CD4-positive, alpha-beta memory T cell (primary cell): ENCODE results near the gene DKC1. TPM values are rescaled to one million over a fixed set of nuclear protein-coding genes. Genes with fewer than 3 reads are reported as not detected.

Experiments
- CTCF ChIA-PET: fragments of 350-600 bp; sonication (Branson Sonifier 250); formaldehyde crosslinking; loops from one replicate; lab custom pipeline; 2021; ENCODE audit warnings: inconsistent platforms; ENCODE audit not compliant: partially characterized antibody; lab: Charles Lee
- POLR2A ChIA-PET: fragments of 350-600 bp; sonication (Branson Sonifier 250); formaldehyde crosslinking; loops from one replicate; lab custom pipeline; 2021; ENCODE audit not compliant: partially characterized antibody; lab: Charles Lee
- DNase-seq, 5 donors: peaks; one replicate each; pipeline versions ENCODE4 v3.0.0 to v3.0.0-alpha.2; 2020 to 2022; ENCODE audit warnings: mixed read lengths in 1 of 5
- H3K27ac ChIP-seq: one replicate; pipeline ENCODE4 v1.7.0; 2013; ENCODE audit warnings: low read depth, low read length
- H3K27me3 ChIP-seq: 2 replicates; pipeline ENCODE4 v1.7.0; 2013; ENCODE audit warnings: mild to moderate bottlenecking, low read length, moderate library complexity; ENCODE audit not compliant: insufficient read depth
- H3K36me3 ChIP-seq: 2 replicates; pipeline ENCODE4 v1.7.0; 2013; ENCODE audit warnings: mild to moderate bottlenecking, low read length, moderate library complexity; ENCODE audit not compliant: insufficient read depth
- H3K4me1 ChIP-seq: 2 replicates; pipeline ENCODE4 v1.7.0; 2013; ENCODE audit warnings: mild to moderate bottlenecking, low read length, moderate library complexity; ENCODE audit not compliant: insufficient read depth
- H3K4me3 ChIP-seq, 2 donors: one replicate each; pipeline ENCODE4 v1.7.0; 2013; ENCODE audit warnings: low read length in 2 of 2, mild to moderate bottlenecking in 1 of 2
- H3K9me3 ChIP-seq, 2 donors: one replicate each; pipeline ENCODE4 v1.7.0; 2013; ENCODE audit warnings: low read length in 2 of 2, control low read depth in 1 of 2; ENCODE audit not compliant: control insufficient read depth in 1 of 2
- H3K27ac Mint-ChIP-seq, 7 donors: one replicate each; pipeline ENCODE4 v1.8.0; 2020 to 2021; ENCODE audit warnings: mixed read lengths in 7 of 7, mild to moderate bottlenecking in 6 of 7, inconsistent platforms in 3 of 7, moderate library complexity in 3 of 7
- H3K27me3 Mint-ChIP-seq, 2 donors: one replicate each; pipeline ENCODE4 v1.8.0; 2020 to 2021; ENCODE audit warnings: mixed read lengths in 2 of 2
- H3K36me3 Mint-ChIP-seq, 2 donors: one replicate each; pipeline ENCODE4 v1.8.0; 2020 to 2021; ENCODE audit warnings: mixed read lengths in 2 of 2, inconsistent platforms in 1 of 2, mild to moderate bottlenecking in 1 of 2
- H3K4me1 Mint-ChIP-seq, 4 donors: one replicate each; pipeline ENCODE4 v1.8.0; 2020 to 2021; ENCODE audit warnings: mixed read lengths in 4 of 4, mild to moderate bottlenecking in 1 of 4
- H3K4me3 Mint-ChIP-seq, 8 donors: one replicate each; pipeline ENCODE4 v1.8.0; 2020 to 2021; ENCODE audit warnings: mixed read lengths in 8 of 8, mild to moderate bottlenecking in 7 of 8, moderate library complexity in 6 of 8, inconsistent platforms in 3 of 8
- H3K9me3 Mint-ChIP-seq, 8 donors: one replicate each; pipeline ENCODE4 v1.8.0; 2020 to 2021; ENCODE audit warnings: mixed read lengths in 8 of 8, mild to moderate bottlenecking in 5 of 8, inconsistent platforms in 3 of 8, moderate library complexity in 1 of 8
- intact Hi-C: fragments of 100-400 bp; cut with micrococcal nuclease; formaldehyde crosslinking; loops from one replicate; pipeline ENCODE4 v1.15.1; 2023
- polyA plus RNA-seq, 2 donors: library from polyadenylated mRNA; unstranded; fragments of 300-500 nt; fragmentation: Illumina TruSeq; gene quantifications; one replicate each; pipeline ENCODE4 v1.2.3, GENCODE V29; 2021
- total RNA-seq, 2 experiments: library from RNA; stranded (reverse); gene quantifications; one replicate each; pipeline ENCODE4 v1.2.3, GENCODE V29; 2021

DKC1 gene
- total and polyA plus RNA-seq, 4 experiments from 2014 or later = 30.4 to 63.9 (median 50.7) TPM

DNA sequence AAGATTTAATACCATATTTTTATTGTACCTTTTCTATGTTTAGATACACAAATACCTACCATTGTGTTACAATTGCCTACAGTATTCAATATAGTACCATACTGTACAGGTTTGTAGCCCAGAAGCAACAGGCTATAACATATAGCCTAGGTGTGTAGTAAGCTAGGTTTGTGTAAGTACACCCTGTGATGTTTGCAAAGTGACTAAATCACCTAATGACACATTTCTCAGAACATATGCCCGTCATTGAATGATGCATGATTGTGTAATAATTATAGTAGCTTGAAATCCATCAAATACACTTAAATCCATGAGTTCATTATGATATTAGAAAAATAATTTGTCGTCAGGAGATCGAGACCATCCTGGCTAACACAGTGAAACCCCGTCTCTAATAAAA, 42.6 kb upstream of the DKC1 start:
- Histone ChIP-seq H3K27me3 (no peaks in the 10 kb centered on the region), H3K4me3 (no peak overlapping the region), H3K9me3 (no peaks in the 10 kb centered on the region), H3K36me3 (no peaks in the 10 kb centered on the region), H3K27ac (no peak overlapping the region), H3K4me1 (peaks cover 75% of the 10 kb centered on the region)
- ChIA-PET POLR2A (interaction anchor here (0.7 to 4.8 kb wide), 4 partner anchors 12 to 29 kb away, joined by 3 to 51 read pairs (median 28); partner anchors contain the start of gene GAB3), CTCF (interaction anchor here (4.7 to 5.3 kb wide), 2 partner anchors 12 to 29 kb away, joined by 29 to 78 read pairs; partner anchors contain the start of gene GAB3)
- Mint-ChIP-seq H3K36me3 (peaks cover 0 to 2% of the 10 kb centered on the region in 2 donors), H3K9me3 (no peaks in the 10 kb centered on the region), H3K27ac (peak overlapping the region in 2 of 7 donors; percentile 81 to 89), H3K4me1 (peaks cover 50 to 72% (median 59%) of the 10 kb centered on the region in 4 donors), H3K4me3 (no peak overlapping the region), H3K27me3 (no peaks in the 10 kb centered on the region)
- no peak for DNase-seq
- intact Hi-C loops = no loop called here

DNA sequence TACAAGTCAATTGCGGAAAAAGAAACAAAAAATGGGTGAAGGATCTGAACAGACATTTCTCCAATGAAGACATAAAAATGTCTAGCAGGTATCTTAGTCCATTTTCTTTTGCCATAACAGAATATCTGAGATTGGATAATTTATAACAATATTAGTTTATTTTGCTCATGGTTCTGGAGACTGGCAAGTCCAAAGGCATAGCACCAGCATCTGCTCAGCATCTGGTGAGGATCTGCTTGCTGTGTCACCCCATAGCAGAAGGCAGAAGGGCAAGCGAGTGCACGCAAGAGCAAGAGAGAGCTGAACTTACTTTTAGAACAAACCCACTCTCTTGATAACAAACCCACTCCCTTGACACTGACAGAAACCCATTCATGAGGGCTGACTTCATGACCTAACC, 41.5 kb upstream of the DKC1 start:
- Histone ChIP-seq H3K27ac (no peak overlapping the region), H3K36me3 (no peaks in the 10 kb centered on the region), H3K4me3 (no peak overlapping the region), H3K9me3 (no peaks in the 10 kb centered on the region), H3K4me1 (peaks cover 79% of the 10 kb centered on the region), H3K27me3 (no peaks in the 10 kb centered on the region)
- ChIA-PET CTCF (interaction anchor here (5.3 kb wide), 1 partner anchor 28 kb away, joined by 78 read pairs; the partner anchor contains the start of gene GAB3), POLR2A (no interaction called here)
- H3K4me1 Mint-ChIP-seq = peaks cover 55 to 79% (median 68%) of the 10 kb centered on the region in 4 donors
- DNase-seq = no peak
- no peaks in the 10 kb centered on the region for H3K36me3 Mint-ChIP-seq
- intact Hi-C loops = no loop called here
- H3K27me3 Mint-ChIP-seq = no peaks in the 10 kb centered on the region
- peak overlapping the region in 2 of 7 donors; percentile 42 to 45 for H3K27ac Mint-ChIP-seq
- H3K4me3 Mint-ChIP-seq = no peak overlapping the region
- H3K9me3 Mint-ChIP-seq = no peaks in the 10 kb centered on the region

DNA sequence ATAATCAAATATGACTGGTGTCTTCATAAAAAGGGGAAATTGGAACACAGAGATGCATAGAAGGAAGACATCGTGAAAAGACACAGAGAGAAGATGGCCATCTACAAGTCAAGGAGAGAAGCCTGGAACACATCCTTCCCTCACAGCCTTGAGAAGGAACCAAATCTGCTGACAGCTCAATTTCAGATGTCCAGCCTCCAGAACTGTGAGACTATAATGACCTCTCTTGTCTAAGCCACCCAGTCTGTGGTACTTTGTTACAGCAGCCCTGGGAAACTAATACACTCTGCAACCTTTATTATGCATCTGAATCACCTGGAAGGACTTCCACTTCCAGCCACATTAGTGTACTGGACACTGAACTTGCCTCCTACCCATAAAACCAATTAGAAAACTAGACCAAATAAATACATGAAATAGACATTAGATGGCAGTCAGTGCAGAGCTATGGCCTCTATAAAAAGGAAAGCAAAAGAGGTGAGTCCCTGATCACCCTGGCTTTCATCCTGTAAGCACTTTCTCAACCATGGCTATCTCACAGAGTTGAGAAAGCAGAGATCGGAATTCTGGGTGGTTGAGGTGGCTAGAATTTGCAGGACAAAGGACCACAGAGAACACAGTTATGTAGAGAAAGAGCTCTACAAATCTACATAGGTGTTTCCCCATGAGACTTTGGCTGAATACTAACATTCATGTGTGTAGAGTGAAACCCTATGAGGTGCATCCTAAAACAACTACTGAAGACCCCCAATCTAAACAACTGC, 37.5 kb upstream of the DKC1 start:
- peak in 1 of 5 donors; percentile 24 for DNase-seq
- Mint-ChIP-seq H3K27ac (peak overlapping the region; percentile 75 to 90 (median 84)), H3K36me3 (no peaks in the 10 kb centered on the region), H3K4me3 (peak overlapping the region in 7 of 8 donors; percentile 7 to 65 (median 25)), H3K27me3 (no peaks in the 10 kb centered on the region), H3K4me1 (peaks cover 42 to 70% (median 63%) of the 10 kb centered on the region in 4 donors), H3K9me3 (peaks cover 0 to 1% (median 0%) of the 10 kb centered on the region in 8 donors)
- no peaks in the 10 kb centered on the region for H3K27me3 ChIP-seq
- ChIA-PET POLR2A (interaction anchor here (1.2 to 3.1 kb wide), 6 partner anchors 9 to 37 kb away, joined by 3 to 33 read pairs (median 8); partner anchors contain the start of genes DKC1 and GAB3), CTCF (interaction anchor here (1.2 to 4.0 kb wide), 6 partner anchors 8 to 25 kb away, joined by 5 to 57 read pairs (median 6); partner anchors contain the start of gene GAB3)
- peak overlapping the region; percentile 31 for H3K27ac ChIP-seq
- no peaks in the 10 kb centered on the region for H3K36me3 ChIP-seq
- intact Hi-C loops = loop anchor here (1.0 kb wide), 1 partner anchor 23 kb away; no protein-coding TSS in a partner anchor
- no peak overlapping the region for H3K4me3 ChIP-seq
- no peaks in the 10 kb centered on the region for H3K9me3 ChIP-seq
- peaks cover 68% of the 10 kb centered on the region for H3K4me1 ChIP-seq

DNA sequence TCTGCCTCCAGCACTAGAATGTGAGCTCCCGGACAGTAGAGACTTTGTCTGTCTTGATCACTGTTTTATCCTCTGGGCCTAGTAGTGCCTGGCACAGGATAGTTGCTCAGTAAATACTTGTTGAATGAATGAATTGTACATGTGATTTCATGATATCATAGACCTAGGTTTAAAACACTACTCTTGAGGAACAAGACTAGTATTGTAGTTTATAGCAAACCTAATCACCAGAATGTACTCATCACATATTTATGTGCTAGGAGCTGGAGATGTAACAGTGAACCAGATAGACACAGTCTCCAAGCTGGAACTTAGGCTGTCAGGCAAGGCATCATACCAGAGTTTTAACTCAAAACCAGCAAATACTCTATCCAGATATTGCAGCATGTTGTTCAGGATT, 35.2 kb upstream of the DKC1 start:
- Mint-ChIP-seq H3K4me1 (peaks cover 48 to 82% (median 72%) of the 10 kb centered on the region in 4 donors), H3K27ac (peak overlapping the region in 4 of 7 donors; percentile 9 to 84 (median 57))
- CTCF ChIA-PET = interaction anchor here (2.6 to 9.3 kb wide), 2 partner anchors 10 to 21 kb away, joined by 17 to 77 read pairs; partner anchors contain the start of gene GAB3

DNA sequence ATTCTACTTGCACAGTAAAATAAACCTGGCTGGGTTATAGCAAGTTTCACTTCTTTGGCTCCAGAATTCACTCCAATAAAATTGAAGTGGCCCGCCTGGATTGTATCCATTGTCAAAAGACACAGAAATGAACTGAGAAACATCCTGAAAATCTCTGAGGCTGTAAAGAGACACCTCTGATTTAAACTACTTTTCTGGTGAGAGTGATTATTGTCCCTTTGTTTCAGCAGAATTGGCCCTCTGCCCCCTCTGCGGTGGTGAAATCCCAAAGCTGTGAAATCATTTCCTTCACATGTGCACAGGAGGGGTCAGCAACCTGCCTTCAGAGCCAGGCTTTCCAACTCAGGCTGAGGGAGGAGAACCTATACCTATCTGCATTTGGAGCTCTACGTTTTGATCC, 34.8 kb upstream of the DKC1 start:
- CTCF ChIA-PET = interaction anchor here (2.6 to 9.3 kb wide), 2 partner anchors 10 to 21 kb away, joined by 17 to 77 read pairs; partner anchors contain the start of gene GAB3
- Mint-ChIP-seq H3K27me3 (no peaks in the 10 kb centered on the region), H3K27ac (peak overlapping the region in 1 of 7 donors; percentile 50), H3K4me1 (peaks cover 52 to 86% (median 76%) of the 10 kb centered on the region in 4 donors), H3K36me3 (peaks cover 0 to 2% of the 10 kb centered on the region in 2 donors), H3K4me3 (no peak overlapping the region), H3K9me3 (peaks cover 0 to 1% (median 0%) of the 10 kb centered on the region in 8 donors)
- intact Hi-C loops = no loop called here
- no peaks in the 10 kb centered on the region for H3K9me3 ChIP-seq
- no peaks in the 10 kb centered on the region for H3K36me3 ChIP-seq
- no peak overlapping the region for H3K4me3 ChIP-seq
- peaks cover 81% of the 10 kb centered on the region for H3K4me1 ChIP-seq
- POLR2A ChIA-PET = interaction anchor here (5.8 kb wide), 1 partner anchor 22 kb away, joined by 40 read pairs; the partner anchor contains the start of gene GAB3
- no peaks in the 10 kb centered on the region for H3K27me3 ChIP-seq
- DNase-seq = no peak
- no peak overlapping the region for H3K27ac ChIP-seq

More for the DNA sequence above, 35.2 kb upstream of the DKC1 start:
- no peak overlapping the region for H3K4me3 Mint-ChIP-seq
- DNase-seq = no peak
- H3K27me3 Mint-ChIP-seq = no peaks in the 10 kb centered on the region
- no peaks in the 10 kb centered on the region for H3K36me3 ChIP-seq
- no peak overlapping the region for H3K27ac ChIP-seq
- no peaks in the 10 kb centered on the region for H3K9me3 ChIP-seq
- H3K27me3 ChIP-seq = no peaks in the 10 kb centered on the region
- H3K4me1 ChIP-seq = peaks cover 76% of the 10 kb centered on the region
- peaks cover 0 to 1% (median 0%) of the 10 kb centered on the region in 8 donors for H3K9me3 Mint-ChIP-seq
- no peak overlapping the region for H3K4me3 ChIP-seq
- intact Hi-C loops = no loop called here
- POLR2A ChIA-PET = interaction anchor here (5.8 kb wide), 1 partner anchor 22 kb away, joined by 40 read pairs; the partner anchor contains the start of gene GAB3
- peaks cover 0 to 2% of the 10 kb centered on the region in 2 donors for H3K36me3 Mint-ChIP-seq

DNA sequence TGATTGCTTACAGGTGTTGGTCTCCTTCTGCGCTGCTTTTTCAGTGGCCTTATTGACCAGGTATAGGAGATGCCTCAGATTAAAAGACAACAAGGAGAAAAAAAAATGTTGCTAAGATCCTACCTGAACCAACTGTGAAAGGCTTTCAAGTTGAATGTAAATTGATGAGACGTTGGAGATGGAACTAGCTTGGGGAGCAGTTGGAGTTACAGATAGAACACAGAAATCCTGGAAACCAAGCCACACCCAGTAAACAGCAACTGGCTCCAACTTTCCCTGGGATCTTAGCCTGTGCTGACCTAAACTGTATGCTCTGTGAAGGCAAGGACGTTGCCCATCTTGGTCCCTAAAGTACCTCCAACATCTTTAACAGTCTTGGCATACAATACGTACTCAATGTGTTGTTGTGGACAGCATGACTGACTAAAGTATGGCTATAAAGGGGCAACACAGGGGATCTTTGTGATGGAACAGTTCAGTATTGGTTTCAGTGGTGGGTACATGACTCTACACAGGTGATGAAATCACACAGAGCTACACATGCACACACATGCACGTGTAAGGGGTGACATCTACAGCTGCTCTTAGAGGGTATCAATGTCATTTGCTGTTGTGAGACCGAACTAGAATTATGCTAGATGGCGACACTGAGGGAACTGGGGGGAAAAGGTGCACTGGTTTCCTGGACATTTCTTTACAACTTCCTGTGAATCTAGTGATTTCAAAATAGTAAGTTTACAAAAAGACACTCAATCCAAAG, 34.1 kb upstream of the DKC1 start:
- Mint-ChIP-seq H3K27ac (peak overlapping the region in 5 of 7 donors; percentile 29 to 87 (median 34)), H3K27me3 (no peaks in the 10 kb centered on the region), H3K4me3 (peak overlapping the region in 1 of 8 donors; percentile 7), H3K36me3 (peaks cover 0 to 2% of the 10 kb centered on the region in 2 donors), H3K9me3 (peaks cover 0 to 1% (median 0%) of the 10 kb centered on the region in 8 donors), H3K4me1 (peaks cover 54 to 87% (median 76%) of the 10 kb centered on the region in 4 donors)
- peaks cover 83% of the 10 kb centered on the region for H3K4me1 ChIP-seq
- H3K27ac ChIP-seq = no peak overlapping the region
- H3K36me3 ChIP-seq = no peaks in the 10 kb centered on the region
- H3K27me3 ChIP-seq = no peaks in the 10 kb centered on the region
- ChIA-PET POLR2A (interaction anchor here (5.8 kb wide), 1 partner anchor 21 kb away, joined by 40 read pairs; the partner anchor contains the start of gene GAB3), CTCF (interaction anchor here (2.6 to 9.3 kb wide), 2 partner anchors 11 to 20 kb away, joined by 17 to 77 read pairs; partner anchors contain the start of gene GAB3)
- DNase-seq = no peak
- H3K4me3 ChIP-seq = no peak overlapping the region
- H3K9me3 ChIP-seq = no peaks in the 10 kb centered on the region
- intact Hi-C loops = no loop called here
